Measurements from ENCODE around the gene ANKRD27. TPM values are rescaled to one million over a fixed set of nuclear protein-coding genes. Genes with fewer than 3 reads are reported as not detected.
"Not testable (repeated sequence)": the region's sequence is repeated elsewhere in the genome, so short reads cannot be mapped to it uniquely, and the experiment has no call there.

The ANKRD27 gene
- total RNA-seq, 4 donors from 2014 or later: 14.7 to 44.3 (median 34.6) TPM

DNA sequence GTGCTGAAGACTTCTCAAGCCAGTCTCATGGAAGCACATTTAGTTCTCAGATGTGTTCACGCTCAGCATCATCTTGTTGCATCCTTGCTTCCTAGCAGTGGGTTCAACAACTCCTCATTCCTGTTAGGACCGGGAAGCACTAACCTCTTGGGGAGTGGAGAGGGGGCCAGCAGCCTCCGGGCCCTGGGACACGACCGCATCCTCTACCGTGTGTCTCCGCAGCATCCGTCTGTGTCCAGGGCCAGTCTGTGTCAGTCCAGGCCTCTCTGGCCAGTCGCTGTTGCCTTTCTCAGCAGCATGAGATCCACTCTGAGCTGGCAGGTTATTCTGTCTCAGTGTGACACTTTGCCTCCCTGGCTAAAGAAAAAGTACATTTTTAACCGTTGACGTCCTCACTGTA lies 77.0 kb downstream of the ANKRD27 start:
- Histone ChIP-seq H3K27ac (no peak overlapping the region), H3K9me3 (no peaks in the 10 kb centered on the region), H3K4me3 (no peak overlapping the region), H3K27me3 (no peaks in the 10 kb centered on the region), H3K36me3 (peaks cover 0 to 70% (median 18%) of the 10 kb centered on the region in 4 donors), H3K4me1 (no peaks in the 10 kb centered on the region)
- DNase-seq: no peak
- TF ChIP-seq EP300 (IDR thresholded peaks at IDR 0.05; ENCODE audit: low read depth) (no peak), POLR2AphosphoS5 (IDR thresholded peaks at IDR 0.05) (no peak), CTCF (IDR thresholded peaks at IDR 0.05) (no peak), POLR2A (IDR thresholded peaks at IDR 0.05) (no peak)
- 92 to 100% methylated on average over 2 to 11 of the region's 11 CpGs for WGBS, 2 donors (ENCODE audit: low coverage in 1 of 2)
- intact Hi-C loops (cut with DNase I; ENCODE audit: low total_unique reads): no loop called here
- in situ Hi-C loops (cut with MboI; ENCODE audit: low pct_ligation_motif_present in 1 of 4, low pct_unique_long_range_greater_than_20kb in 1 of 4, low sequenced_read_pairs in 3 of 4): no loop called here

GRCh38 chr19:32595491-32595890 lies 79.5 kb downstream of the ANKRD27 start:
- no peak overlapping the region for H3K27ac ChIP-seq
- H3K4me1 ChIP-seq: no peaks in the 10 kb centered on the region
- WGBS, 2 donors (ENCODE audit: low coverage in 1 of 2): 94% methylated on average over 6 of the region's 6 CpGs
- H3K4me3 ChIP-seq: no peak overlapping the region
- in situ Hi-C loops (cut with MboI; ENCODE audit: low pct_ligation_motif_present in 1 of 4, low pct_unique_long_range_greater_than_20kb in 1 of 4, low sequenced_read_pairs in 3 of 4) (no loop called here), intact Hi-C loops (cut with DNase I; ENCODE audit: low total_unique reads) (no loop called here)
- H3K9me3 ChIP-seq: no peaks in the 10 kb centered on the region
- no peak for TF ChIP-seq POLR2AphosphoS5 (IDR thresholded peaks at IDR 0.05)
- no peak for TF ChIP-seq CTCF (IDR thresholded peaks at IDR 0.05)
- TF ChIP-seq POLR2A (IDR thresholded peaks at IDR 0.05): no peak
- no peak for TF ChIP-seq EP300 (IDR thresholded peaks at IDR 0.05; ENCODE audit: low read depth)
- no peak for DNase-seq
- peaks cover 0 to 53% (median 15%) of the 10 kb centered on the region in 4 donors for H3K36me3 ChIP-seq
- H3K27me3 ChIP-seq: no peaks in the 10 kb centered on the region

GRCh38 chr19:32594021-32594420 lies 81.0 kb downstream of the ANKRD27 start:
- Histone ChIP-seq H3K4me1 (no peaks in the 10 kb centered on the region), H3K27me3 (no peaks in the 10 kb centered on the region), H3K4me3 (no peak overlapping the region), H3K27ac (no peak overlapping the region), H3K9me3 (no peaks in the 10 kb centered on the region), H3K36me3 (peaks cover 0 to 40% (median 14%) of the 10 kb centered on the region in 4 donors)
- in situ Hi-C loops (cut with MboI; ENCODE audit: low pct_ligation_motif_present in 1 of 4, low pct_unique_long_range_greater_than_20kb in 1 of 4, low sequenced_read_pairs in 3 of 4) (no loop called here), intact Hi-C loops (cut with DNase I; ENCODE audit: low total_unique reads) (no loop called here)
- DNase-seq: no peak
- WGBS, 2 donors (ENCODE audit: low coverage in 1 of 2): 91 to 100% methylated on average over 1 to 2 of the region's 2 CpGs
- TF ChIP-seq POLR2AphosphoS5 (IDR thresholded peaks at IDR 0.05) (no peak), POLR2A (IDR thresholded peaks at IDR 0.05) (no peak), EP300 (IDR thresholded peaks at IDR 0.05; ENCODE audit: low read depth) (no peak), CTCF (IDR thresholded peaks at IDR 0.05) (no peak)

- H3K36me3 ChIP-seq: peaks cover 0 to 28% (median 11%) of the 10 kb centered on the region in 4 donors
- H3K9me3 ChIP-seq; in situ Hi-C loops (cut with MboI; ENCODE audit: low pct_ligation_motif_present in 1 of 4, low pct_unique_long_range_greater_than_20kb in 1 of 4, low sequenced_read_pairs in 3 of 4); H3K27ac ChIP-seq; DNase-seq; H3K27me3 ChIP-seq; H3K4me3 ChIP-seq; intact Hi-C loops (cut with DNase I; ENCODE audit: low total_unique reads); H3K4me1 ChIP-seq: not testable (repeated sequence)
- WGBS, 2 donors (ENCODE audit: low coverage in 1 of 2): 97 to 100% methylated on average over 2 to 6 of the region's 8 CpGs
Observed at GRCh38 chr19:32587747-32588504, 87.1 kb downstream of the ANKRD27 start.
